ENCODE results near the gene ATP5MC2. TPM values are rescaled to one million over a fixed set of nuclear protein-coding genes. Genes with fewer than 3 reads are reported as not detected.

The ATP5MC2 gene
- total and polyA plus RNA-seq, 2 of the 4 experiments (the other 2 are of a cell fraction), result 309 to 361 TPM

DNA sequence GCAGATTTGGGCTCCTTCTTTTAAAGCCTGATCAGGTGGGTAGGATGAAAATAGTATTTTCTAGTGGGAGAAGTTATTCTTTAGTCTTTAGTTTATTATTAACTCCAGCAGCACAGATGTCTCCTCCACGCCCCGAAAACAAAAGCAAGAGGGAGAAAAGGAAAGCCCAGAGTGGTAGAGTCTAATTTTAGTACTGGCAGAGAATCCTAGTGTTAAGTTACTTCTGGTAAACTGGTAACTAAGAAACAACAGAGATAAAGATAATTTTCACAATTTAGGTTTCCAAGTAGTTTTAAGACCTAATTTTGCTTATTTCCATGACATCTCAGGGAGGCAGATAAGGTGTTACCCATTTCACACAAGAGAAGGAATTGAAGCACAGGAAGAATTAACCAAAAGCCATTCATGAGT, 16.3 kb downstream of the ATP5MC2 start:
- no peak overlapping the region for H2AFZ ChIP-seq (replicated peaks; ENCODE audit: low read length, poor library complexity)
- H2BK20ac ChIP-seq (ENCODE audit: low read depth, low read length), result peak overlapping the region; percentile 84; the same call in 1 of the 2 replicates
- peak overlapping the region; percentile 17 to 84; a peak in 2 of 4 replicates for H4K8ac ChIP-seq (ENCODE audit: low read depth in 2 of 2, low read length in 2 of 2)
- peak overlapping the region; percentile 84 for H2BK5ac ChIP-seq (ENCODE audit: low read depth, low read length, poor library complexity, severe bottlenecking)
- H3K9ac ChIP-seq (ENCODE audit: low read depth, low read length), result 0 out of 2 replicates have a peak overlapping the region, but pooled peaks have one; percentile 73
- peak overlapping the region; percentile 91 for H3K14ac ChIP-seq (replicated peaks; ENCODE audit: low read depth, low read length)
- no peaks in the 10 kb centered on the region for H3K27me3 ChIP-seq (ENCODE audit: control insufficient read depth, insufficient read depth, low read length)
- TF ChIP-seq CHD1 (IDR thresholded peaks at IDR 0.05; ENCODE audit: low read depth, low read length) (no peak), MXI1 (IDR thresholded peaks at IDR 0.05; ENCODE audit: borderline replicate concordance, low read depth, low read length) (no peak), CEBPB (IDR thresholded peaks at IDR 0.05; ENCODE audit: low read depth, low read length) (no peak), RFX5 (IDR thresholded peaks at IDR 0.05; ENCODE audit: low read depth, low read length) (no peak), POLR2A (IDR thresholded peaks at IDR 0.05; ENCODE audit: low read depth, low read length) (no peak), NFE2L2 (IDR thresholded peaks at IDR 0.05; ENCODE audit: low read depth, low read length) (no peak), FOS (IDR thresholded peaks at IDR 0.05; ENCODE audit: low read depth, low read length) (no peak), RCOR1 (IDR thresholded peaks at IDR 0.05; ENCODE audit: insufficient replicate concordance, low read length) (no peak), MAFK (IDR thresholded peaks at IDR 0.05; ENCODE audit: low read depth, low read length) (no peak), RAD21 (IDR thresholded peaks at IDR 0.05; ENCODE audit: low read length) (no peak), SMC3 (IDR thresholded peaks at IDR 0.05; ENCODE audit: low read depth, low read length) (no peak), MAZ (IDR thresholded peaks at IDR 0.05; ENCODE audit: borderline replicate concordance, low read depth, low read length) (no peak), BHLHE40 (IDR thresholded peaks at IDR 0.05; ENCODE audit: low read depth, low read length) (no peak)
- TF ChIP-seq, protein P1, sequence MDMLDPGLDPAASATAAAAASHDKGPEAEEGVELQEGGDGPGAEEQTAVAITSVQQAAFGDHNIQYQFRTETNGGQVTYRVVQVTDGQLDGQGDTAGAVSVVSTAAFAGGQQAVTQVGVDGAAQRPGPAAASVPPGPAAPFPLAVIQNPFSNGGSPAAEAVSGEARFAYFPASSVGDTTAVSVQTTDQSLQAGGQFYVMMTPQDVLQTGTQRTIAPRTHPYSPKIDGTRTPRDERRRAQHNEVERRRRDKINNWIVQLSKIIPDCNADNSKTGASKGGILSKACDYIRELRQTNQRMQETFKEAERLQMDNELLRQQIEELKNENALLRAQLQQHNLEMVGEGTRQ (IDR thresholded peaks at IDR 0.05; ENCODE audit: low read depth, low read length), result no peak
- TF ChIP-seq, protein P2, sequence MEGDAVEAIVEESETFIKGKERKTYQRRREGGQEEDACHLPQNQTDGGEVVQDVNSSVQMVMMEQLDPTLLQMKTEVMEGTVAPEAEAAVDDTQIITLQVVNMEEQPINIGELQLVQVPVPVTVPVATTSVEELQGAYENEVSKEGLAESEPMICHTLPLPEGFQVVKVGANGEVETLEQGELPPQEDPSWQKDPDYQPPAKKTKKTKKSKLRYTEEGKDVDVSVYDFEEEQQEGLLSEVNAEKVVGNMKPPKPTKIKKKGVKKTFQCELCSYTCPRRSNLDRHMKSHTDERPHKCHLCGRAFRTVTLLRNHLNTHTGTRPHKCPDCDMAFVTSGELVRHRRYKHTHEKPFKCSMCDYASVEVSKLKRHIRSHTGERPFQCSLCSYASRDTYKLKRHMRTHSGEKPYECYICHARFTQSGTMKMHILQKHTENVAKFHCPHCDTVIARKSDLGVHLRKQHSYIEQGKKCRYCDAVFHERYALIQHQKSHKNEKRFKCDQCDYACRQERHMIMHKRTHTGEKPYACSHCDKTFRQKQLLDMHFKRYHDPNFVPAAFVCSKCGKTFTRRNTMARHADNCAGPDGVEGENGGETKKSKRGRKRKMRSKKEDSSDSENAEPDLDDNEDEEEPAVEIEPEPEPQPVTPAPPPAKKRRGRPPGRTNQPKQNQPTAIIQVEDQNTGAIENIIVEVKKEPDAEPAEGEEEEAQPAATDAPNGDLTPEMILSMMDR (conservative IDR thresholded peaks at IDR 0.05; ENCODE audit: low read depth, low read length), result no peak
- TF ChIP-seq, protein P3, sequence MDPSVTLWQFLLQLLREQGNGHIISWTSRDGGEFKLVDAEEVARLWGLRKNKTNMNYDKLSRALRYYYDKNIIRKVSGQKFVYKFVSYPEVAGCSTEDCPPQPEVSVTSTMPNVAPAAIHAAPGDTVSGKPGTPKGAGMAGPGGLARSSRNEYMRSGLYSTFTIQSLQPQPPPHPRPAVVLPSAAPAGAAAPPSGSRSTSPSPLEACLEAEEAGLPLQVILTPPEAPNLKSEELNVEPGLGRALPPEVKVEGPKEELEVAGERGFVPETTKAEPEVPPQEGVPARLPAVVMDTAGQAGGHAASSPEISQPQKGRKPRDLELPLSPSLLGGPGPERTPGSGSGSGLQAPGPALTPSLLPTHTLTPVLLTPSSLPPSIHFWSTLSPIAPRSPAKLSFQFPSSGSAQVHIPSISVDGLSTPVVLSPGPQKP (IDR thresholded peaks at IDR 0.05; ENCODE audit: borderline replicate concordance, low read depth, low read length), result no peak
- H4K20me1 ChIP-seq (ENCODE audit: insufficient read depth, low read length), result no peaks in the 10 kb centered on the region
- in situ Hi-C loops (cut with MboI; ENCODE audit: low sequenced_read_pairs), result no loop called here
- WGBS, 2 experiments (ENCODE audit: extremely low coverage in 2 of 2, insufficient read length in 1 of 2), result no CpG with 5 or more reads among the region's 2 CpGs
- peak overlapping the region; percentile 72 for H3K4me2 ChIP-seq (ENCODE audit: low read depth, low read length)
- peaks cover 0 to 4% of the 10 kb centered on the region in 2 experiments; a peak in 1 of 4 replicates for H3K79me1 ChIP-seq (ENCODE audit: low read depth in 1 of 2, low read length in 2 of 2)
- H3K27ac ChIP-seq (ENCODE audit: insufficient read depth, low read length), result peak overlapping the region; percentile 91; the same call in 1 of the 2 replicates
- H3K23ac ChIP-seq (ENCODE audit: low read depth, low read length), result peak overlapping the region; percentile 87; the same call in 1 of the 2 replicates
- peaks cover 7% of the 10 kb centered on the region for H3K36me3 ChIP-seq (ENCODE audit: control insufficient read depth, insufficient read depth, low read length)
- intact Hi-C loops (cut with micrococcal nuclease), result no loop called here
- peak overlapping the region; percentile 83; the same call in 1 of the 2 replicates for H3K4ac ChIP-seq (ENCODE audit: low read depth, low read length)
- H3K56ac ChIP-seq (ENCODE audit: extremely low read depth, insufficient read depth, low read length), result no peak overlapping the region
- no peak overlapping the region for H3K4me3 ChIP-seq (ENCODE audit: insufficient read depth, low read depth, low read length)
- peaks cover 7% of the 10 kb centered on the region for H3K9me1 ChIP-seq (ENCODE audit: insufficient read depth, low read length)
- no peak overlapping the region for H4K91ac ChIP-seq (ENCODE audit: insufficient read depth, low read depth, low read length)
- POLR2A ChIA-PET (ENCODE audit: unreplicated experiment), result no interaction called here
- no TSS peak for BruUV-seq (replicated peaks)
- H2BK15ac ChIP-seq (ENCODE audit: low read depth, low read length), result no peak overlapping the region; the same call in 2 of the 3 replicates
- H4K5ac ChIP-seq (ENCODE audit: low read depth, low read length), result peak overlapping the region; percentile 67
- dilution Hi-C loops (cut with HindIII; ENCODE audit: low sequenced_read_pairs, unreplicated experiment), result no loop called here
- peaks cover 13% of the 10 kb centered on the region for H3K4me1 ChIP-seq (ENCODE audit: control insufficient read depth, insufficient read depth, low read length)
- CTCF ChIA-PET, result interaction anchor here (1.7 kb wide), 1 partner anchor 16 kb away, joined by 8 read pairs; the partner anchor contains the start of gene ATP5MC2
- DNase-seq (peak; percentile 22), ATAC-seq (ENCODE audit: low read depth) (peak; percentile 24)
- H2BK120ac ChIP-seq (ENCODE audit: low read depth, low read length), result peak overlapping the region; percentile 90
- H3K18ac ChIP-seq (ENCODE audit: low read depth, low read length), result peak overlapping the region; percentile 85
- no peak overlapping the region for H2AK9ac ChIP-seq (replicated peaks; ENCODE audit: low read depth, low read length, poor library complexity)
- no peak overlapping the region for H2AK5ac ChIP-seq (ENCODE audit: low read depth, low read length)
- H3K9me3 ChIP-seq (ENCODE audit: control insufficient read depth, insufficient read depth, low read length), result no peaks in the 10 kb centered on the region
